WI38 (cell line): ENCODE measurements around the gene GPRC5C.

Source experiments
- H3K4me3 ChIP-seq: 2 replicates; pipeline ENCODE4 v1.5.1; 2011; ENCODE audit warnings: low read depth, mild to moderate bottlenecking, control low read depth, low read length
- TF ChIP-seq, protein P1 (sequence below): IDR thresholded peaks from 2 replicates; pipeline ENCODE4 v1.5.1; 2012; ENCODE audit warnings: low read depth, mild to moderate bottlenecking, control low read depth, low read length

Gene GPRC5C

DNA sequence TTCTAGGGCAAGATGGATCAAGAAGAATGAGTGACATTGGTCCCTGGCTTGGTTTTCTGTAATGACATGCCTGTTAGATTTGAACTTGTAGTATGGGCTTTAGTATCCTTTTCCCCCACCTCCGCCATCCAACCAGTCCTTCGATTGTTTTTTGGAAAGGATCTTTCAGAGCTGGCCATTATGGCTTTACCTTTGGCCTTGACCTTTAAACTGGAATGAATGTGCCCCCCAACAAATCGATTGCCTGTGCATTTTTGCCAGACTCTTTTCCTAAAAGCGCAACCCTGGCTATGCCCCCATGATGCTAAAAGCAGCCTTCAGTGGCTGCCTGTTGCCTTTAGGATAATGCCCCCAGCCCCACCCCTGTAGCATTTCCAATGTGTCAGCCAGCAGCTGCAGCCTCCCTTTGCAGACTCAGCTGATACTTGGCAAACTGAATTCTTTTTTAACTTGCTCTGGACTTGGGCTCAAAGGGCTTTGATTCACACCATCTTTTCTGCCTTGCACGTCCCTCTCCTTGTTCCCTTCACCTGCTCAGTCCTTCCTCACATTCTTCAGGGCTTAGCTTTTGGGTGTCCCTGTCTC is 4.0 kb downstream of the GPRC5C start:
- H3K4me3 ChIP-seq = no peak overlapping the region
- TF ChIP-seq, protein P1, sequence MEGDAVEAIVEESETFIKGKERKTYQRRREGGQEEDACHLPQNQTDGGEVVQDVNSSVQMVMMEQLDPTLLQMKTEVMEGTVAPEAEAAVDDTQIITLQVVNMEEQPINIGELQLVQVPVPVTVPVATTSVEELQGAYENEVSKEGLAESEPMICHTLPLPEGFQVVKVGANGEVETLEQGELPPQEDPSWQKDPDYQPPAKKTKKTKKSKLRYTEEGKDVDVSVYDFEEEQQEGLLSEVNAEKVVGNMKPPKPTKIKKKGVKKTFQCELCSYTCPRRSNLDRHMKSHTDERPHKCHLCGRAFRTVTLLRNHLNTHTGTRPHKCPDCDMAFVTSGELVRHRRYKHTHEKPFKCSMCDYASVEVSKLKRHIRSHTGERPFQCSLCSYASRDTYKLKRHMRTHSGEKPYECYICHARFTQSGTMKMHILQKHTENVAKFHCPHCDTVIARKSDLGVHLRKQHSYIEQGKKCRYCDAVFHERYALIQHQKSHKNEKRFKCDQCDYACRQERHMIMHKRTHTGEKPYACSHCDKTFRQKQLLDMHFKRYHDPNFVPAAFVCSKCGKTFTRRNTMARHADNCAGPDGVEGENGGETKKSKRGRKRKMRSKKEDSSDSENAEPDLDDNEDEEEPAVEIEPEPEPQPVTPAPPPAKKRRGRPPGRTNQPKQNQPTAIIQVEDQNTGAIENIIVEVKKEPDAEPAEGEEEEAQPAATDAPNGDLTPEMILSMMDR = no peak

DNA sequence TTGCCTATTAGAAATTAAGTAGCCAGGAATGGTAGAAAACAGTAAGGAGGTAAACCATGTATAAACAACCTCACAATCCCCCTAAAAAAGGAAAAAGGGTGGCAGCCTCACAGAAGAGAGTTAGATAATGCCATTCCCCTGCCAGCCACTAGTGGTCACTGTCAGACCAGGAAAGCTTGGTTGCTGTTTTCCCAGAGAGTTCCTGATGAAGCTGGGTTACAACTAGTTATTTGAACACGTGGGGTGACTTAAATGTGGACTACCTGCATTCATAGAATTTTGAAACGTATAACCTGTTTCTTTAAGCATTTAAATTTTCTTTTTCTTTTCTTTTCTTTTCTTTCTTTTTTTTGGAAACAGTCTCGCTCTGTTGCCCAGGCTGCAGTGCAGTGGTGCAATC is 5.8 kb downstream of the GPRC5C start:
- H3K4me3 ChIP-seq = no peak overlapping the region
- TF ChIP-seq, protein P1 = peak; percentile 31; the same call in 1 of the 2 replicates

DNA sequence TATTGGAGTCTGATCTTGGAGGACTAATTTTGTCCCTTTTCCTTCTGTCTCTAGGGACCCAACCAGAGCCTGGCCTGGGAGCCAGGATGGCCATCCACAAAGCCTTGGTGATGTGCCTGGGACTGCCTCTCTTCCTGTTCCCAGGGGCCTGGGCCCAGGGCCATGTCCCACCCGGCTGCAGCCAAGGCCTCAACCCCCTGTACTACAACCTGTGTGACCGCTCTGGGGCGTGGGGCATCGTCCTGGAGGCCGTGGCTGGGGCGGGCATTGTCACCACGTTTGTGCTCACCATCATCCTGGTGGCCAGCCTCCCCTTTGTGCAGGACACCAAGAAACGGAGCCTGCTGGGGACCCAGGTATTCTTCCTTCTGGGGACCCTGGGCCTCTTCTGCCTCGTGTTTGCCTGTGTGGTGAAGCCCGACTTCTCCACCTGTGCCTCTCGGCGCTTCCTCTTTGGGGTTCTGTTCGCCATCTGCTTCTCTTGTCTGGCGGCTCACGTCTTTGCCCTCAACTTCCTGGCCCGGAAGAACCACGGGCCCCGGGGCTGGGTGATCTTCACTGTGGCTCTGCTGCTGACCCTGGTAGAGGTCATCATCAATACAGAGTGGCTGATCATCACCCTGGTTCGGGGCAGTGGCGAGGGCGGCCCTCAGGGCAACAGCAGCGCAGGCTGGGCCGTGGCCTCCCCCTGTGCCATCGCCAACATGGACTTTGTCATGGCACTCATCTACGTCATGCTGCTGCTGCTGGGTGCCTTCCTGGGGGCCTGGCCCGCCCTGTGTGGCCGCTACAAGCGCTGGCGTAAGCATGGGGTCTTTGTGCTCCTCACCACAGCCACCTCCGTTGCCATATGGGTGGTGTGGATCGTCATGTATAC is 8.0 kb downstream of the GPRC5C start:
- TF ChIP-seq, protein P1 = no peak
- H3K4me3 ChIP-seq = no peak overlapping the region

DNA sequence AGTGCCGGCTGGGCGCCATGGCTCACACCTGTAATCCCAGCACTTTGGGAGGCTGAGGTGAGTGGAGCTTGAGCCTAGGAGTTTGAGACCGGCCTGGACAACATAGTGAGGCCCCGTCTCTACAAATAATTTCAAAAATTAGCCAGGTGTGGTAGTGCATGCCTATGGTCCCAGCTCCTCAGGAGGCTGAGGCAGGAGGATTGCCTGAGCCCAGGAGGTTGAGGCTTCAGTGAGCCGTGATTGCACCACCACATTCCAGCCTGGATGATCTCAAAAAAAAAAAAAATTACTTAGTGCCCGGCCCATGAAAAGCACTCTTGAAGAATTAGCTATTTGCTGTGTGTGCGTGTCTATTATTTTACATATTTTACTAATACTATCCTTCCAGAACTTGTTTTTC is 9.6 kb downstream of the GPRC5C start:
- H3K4me3 ChIP-seq = no peak overlapping the region
- TF ChIP-seq, protein P1 = no peak

DNA sequence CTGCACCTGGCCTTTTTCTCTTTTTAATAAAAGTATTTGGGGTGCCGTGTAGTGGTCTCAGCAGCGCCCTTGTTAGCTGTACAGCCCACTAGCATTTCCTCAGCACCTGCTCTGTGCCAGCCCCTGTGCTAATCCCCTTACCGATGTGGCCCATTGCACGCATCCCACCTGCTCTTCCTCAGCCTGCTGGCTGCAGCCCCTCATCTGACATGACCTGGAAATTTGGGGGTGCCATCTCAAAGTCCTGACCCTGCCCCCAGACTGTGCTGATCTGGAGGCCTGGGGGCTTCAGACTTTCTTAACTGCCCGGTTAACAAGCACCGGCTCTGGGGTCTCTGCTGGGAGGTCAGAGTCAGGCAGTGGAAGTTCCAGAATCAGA is 10.4 kb downstream of the GPRC5C start:
- TF ChIP-seq, protein P1 = no peak
- no peak overlapping the region for H3K4me3 ChIP-seq

DNA sequence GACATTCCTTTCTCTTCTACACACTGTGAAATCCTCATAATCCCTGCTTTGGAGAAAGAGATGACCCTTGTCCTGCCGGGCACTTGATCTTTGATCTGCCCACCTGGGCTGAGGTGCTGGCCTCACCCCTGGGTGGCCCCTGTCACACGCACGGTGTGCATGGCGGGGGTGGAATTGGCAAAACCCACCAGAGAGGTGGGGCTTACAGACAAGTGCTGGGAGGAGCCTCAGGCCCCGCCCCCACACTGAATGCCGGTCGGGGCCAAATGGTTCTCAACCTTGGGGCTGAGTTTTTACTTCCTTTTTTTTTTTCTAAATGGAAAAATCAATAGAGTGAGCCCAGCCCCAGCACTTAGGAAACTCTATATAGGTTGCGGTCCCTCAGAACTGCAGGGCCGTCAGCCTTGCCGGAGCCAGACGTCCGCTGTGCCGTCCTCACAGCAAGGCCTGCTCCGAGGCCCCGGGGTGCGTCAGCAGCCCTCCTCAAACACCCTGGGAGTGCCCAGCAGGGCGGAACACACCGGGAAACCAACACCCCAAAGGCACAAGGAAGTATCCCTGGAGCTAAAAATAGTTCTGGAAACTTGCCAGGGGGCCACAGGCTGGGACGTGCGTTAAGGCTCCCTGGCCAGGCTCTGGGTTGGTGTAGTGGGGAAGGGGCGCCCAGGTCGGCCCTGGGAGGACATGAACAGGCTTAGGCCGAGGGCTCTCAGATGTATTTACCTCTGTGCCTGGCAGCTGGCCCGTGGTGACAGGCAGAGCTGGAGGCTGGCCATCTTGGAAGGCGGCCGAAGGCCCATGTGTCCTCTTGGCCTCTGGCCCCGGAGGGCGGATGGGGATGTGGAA is 11.0 kb downstream of the GPRC5C start:
- TF ChIP-seq, protein P1 = no peak
- no peak overlapping the region for H3K4me3 ChIP-seq
